ENCODE data around the gene NLRP2B. TPM values are rescaled to one million over a fixed set of nuclear protein-coding genes. Genes with fewer than 3 reads are reported as not detected.

The NLRP2B gene
- total and polyA plus RNA-seq, 2 experiments from 2014 or later = not detected

- Histone ChIP-seq H3K27ac (ENCODE audit: low read depth) (no peak overlapping the region), H3K4me1 (ENCODE audit: insufficient read depth) (peaks cover 4% of the 10 kb centered on the region), H2AFZ (no peak overlapping the region), H3K27me3 (ENCODE audit: insufficient read depth) (no peaks in the 10 kb centered on the region), H3K36me3 (ENCODE audit: insufficient read depth) (no peaks in the 10 kb centered on the region), H3K9me2 (ENCODE audit: insufficient read depth) (no peaks in the 10 kb centered on the region), H3K4me2 (no peak overlapping the region), H3K79me2 (replicated peaks; ENCODE audit: insufficient read depth) (no peaks in the 10 kb centered on the region), H3K4me3 (no peak overlapping the region), H3F3A (replicated peaks; ENCODE audit: low read depth) (no peaks in the 10 kb centered on the region), H4K20me1 (replicated peaks; ENCODE audit: insufficient read depth) (no peaks in the 10 kb centered on the region)
- H3K27me3 Mint-ChIP-seq (ENCODE audit: insufficient read depth, low read depth, poor library complexity) = peaks cover 3% of the 10 kb centered on the region
- ATAC-seq (no peak), DNase-seq (ENCODE audit: low spot score) (no peak)
- peaks cover 5% of the 10 kb centered on the region for H3K4me1 Mint-ChIP-seq
- peaks cover 6% of the 10 kb centered on the region; the same call in 2 of the 3 replicates for H3K36me3 Mint-ChIP-seq (ENCODE audit: low read depth)
- H3K4me3 Mint-ChIP-seq = no peak overlapping the region
- TF ChIP-seq ZNF114 (CRISPR knock-in tag; IDR thresholded peaks at IDR 0.05) (no peak), ZNF462 (CRISPR knock-in tag; IDR thresholded peaks at IDR 0.05) (no peak), CTCF (conservative IDR thresholded peaks at IDR 0.05; ENCODE audit: low read depth in 2 of 2) (no peak), CREB1 (CRISPR knock-in tag; IDR thresholded peaks at IDR 0.05; ENCODE audit: low read depth) (no peak), ETS1 (IDR thresholded peaks at IDR 0.05) (no peak), EZH2 (IDR thresholded peaks at IDR 0.05; ENCODE audit: low read depth, unreplicated experiment) (no peak), ZNF331 (CRISPR knock-in tag; IDR thresholded peaks at IDR 0.05; ENCODE audit: low read depth) (no peak), NANOG (IDR thresholded peaks at IDR 0.05; ENCODE audit: borderline replicate concordance) (no peak), POLR2AphosphoS5 (IDR thresholded peaks at IDR 0.05; ENCODE audit: low read depth) (no peak), REST (IDR thresholded peaks at IDR 0.05; ENCODE audit: unreplicated experiment) (no peak), EZH2phosphoT487 (IDR thresholded peaks at IDR 0.05; ENCODE audit: unreplicated experiment) (no peak), JUNB (IDR thresholded peaks at IDR 0.05; ENCODE audit: unreplicated experiment) (no peak), STAT1 (IDR thresholded peaks at IDR 0.05; ENCODE audit: unreplicated experiment) (no peak)
- peaks cover 10% of the 10 kb centered on the region for H3K9me3 Mint-ChIP-seq
- H3K27ac Mint-ChIP-seq = no peak overlapping the region
Observed at GRCh38 chrX:57678686-57679428, 1.2 kb downstream of the NLRP2B start.

Data from GM23338 (cell line).